ENCODE measurements around the gene CEP63.

CEP63 gene

DNA sequence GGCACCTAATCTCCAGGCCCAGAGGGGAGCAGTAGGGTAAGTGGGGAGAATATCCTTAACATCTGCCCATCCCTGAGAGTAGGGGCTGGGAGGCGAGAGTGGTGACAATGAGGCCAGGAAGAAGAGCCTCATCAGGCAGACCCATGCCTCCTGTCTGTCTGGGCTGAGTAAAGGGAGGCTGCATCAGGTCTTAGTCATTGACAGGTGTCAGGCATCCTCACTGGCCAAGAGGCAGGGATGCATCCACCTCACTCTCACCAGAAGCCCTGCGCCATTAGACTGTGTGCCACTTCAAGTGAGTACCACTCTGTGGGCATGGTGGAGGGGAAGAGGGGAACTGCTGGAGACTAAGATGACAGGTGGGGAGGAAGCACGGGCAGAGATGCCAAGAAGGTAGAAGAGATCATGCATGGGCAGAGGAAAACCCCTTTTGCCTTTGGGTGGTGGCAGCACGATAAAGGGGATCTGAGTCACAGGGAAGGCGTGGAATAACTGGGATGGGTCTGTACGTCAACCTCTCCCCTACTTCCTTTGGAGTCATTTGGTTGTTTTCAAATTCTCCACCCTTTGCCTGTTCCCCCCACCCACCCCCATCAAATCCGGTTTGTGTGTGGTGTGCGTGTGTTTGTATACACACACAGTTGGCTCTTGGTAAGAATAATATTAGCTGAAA is 14.2 kb upstream of the CEP63 start:
- DNase-seq = no peak

GRCh38 chr3:134472831-134473230 is 13.0 kb upstream of the CEP63 start:
- DNase-seq = no peak

GRCh38 chr3:134473868-134474546 is 11.8 kb upstream of the CEP63 start:
- peak; percentile 73 for DNase-seq

DNA sequence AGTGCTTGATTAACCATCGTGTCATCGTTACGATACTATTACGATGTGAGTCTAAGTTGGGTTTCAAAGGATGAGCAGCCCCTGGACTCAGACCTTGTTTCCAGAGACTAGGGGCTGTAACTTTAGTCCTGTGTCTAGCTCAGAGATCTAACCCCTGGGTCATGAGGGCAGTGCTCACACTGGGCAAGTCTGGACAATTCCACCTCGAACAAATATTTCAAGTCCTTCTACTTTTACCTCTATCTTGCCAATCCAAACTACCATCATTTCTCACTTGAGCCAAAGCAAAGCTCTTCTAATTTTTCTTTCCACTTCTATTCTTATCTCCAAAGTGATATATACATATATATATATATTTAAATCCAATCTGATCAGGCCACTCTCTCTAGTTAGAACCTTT is 10.9 kb upstream of the CEP63 start:
- no peak for DNase-seq

DNA sequence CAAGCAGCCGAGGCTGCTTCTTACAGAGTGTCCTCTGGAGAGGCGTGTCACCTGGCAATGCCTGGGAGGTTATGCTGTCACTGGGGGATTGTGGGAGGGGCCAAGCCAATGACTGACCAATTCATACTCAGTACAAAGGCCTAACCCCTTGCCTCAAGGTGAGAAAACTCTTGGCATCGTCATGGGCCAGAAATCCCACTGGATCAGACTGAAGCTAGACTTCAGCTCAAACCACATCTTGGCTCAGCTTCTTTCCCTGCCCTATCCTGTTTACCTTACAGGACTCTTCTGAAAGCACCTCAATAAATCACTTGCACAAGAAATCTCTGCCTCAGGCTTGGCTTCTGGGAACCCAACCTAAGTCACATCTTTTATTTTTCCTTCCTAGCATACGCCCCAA is 9.6 kb upstream of the CEP63 start:
- no peak for DNase-seq

GRCh38 chr3:134477002-134477401 is 8.9 kb upstream of the CEP63 start:
- no peak for DNase-seq

DNA sequence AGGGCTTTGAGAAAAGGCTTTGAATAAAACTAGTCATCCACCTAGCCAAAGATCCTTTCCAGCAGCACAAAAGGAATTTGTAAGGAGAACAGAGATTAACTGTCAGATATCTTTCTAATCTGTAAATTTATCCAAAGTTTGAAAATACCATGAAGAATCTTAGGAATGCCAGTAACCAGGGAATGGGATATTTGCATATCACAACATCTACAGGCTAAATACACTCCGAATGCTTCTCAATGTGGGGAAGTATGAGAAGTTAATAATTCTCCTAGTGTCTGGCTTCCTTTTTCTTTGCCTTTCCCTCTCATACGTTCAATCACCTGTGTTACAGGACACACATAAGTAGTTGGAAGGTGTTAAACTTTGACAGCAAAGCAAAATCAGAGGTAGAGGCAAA is 7.9 kb upstream of the CEP63 start:
- DNase-seq = no peak

DNA sequence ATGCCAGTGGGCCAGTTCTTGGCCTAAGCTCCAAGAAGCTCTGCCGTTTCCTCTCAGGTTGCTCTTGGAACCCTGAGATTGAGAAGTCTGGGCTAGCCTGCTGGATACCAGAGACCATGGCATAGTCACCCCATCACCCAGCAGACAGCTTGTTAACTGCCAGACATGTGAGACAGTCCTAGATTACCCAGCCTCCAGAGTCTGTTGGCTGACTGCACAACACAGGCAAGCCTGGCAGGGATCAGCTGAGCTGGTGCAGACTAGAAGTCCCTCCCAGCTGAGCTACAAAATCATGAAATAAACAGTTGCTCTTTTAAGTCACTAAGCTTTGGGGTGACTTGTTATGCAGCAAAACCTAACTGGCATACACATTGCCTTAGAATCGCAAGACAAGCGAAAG is 5.3 kb upstream of the CEP63 start:
- DNase-seq = no peak

- no peak for DNase-seq
Measured at GRCh38 chr3:134481166-134481565, 4.7 kb upstream of the CEP63 start.

GRCh38 chr3:134482622-134483021 is 3.2 kb upstream of the CEP63 start:
- DNase-seq = no peak

DNA sequence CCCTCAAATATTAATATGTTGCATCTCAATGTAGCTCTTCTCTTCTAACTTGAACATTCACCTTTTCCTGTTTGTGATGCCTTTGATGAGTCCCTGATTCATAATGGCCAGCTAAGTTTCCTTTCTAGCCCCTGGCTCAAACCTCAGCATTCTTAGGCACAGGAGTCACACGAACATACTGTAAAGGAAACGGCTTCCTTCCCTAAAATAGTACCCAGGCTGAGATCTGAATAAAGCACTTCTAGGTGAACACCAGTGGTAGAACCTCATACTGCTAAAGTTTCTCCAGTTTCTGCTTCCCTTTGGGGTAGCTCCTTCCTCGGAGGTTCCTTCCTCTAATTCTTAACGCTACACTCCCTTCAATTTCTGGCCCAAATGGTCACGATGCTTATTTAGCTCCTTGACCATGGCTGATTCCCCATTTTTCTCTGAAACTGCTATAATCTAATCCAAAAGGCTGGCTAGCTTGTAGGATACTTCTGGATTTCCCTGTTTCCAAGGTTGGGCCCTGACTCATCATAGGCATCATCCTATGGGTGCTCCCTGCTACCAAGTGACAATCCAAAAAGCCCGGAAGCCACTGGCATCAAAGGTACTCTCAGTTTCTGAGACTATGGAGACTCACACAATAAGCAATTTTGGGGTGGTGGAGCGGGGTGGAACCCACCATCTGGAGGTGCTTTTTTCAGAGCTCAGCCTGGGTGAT is 2.5 kb upstream of the CEP63 start:
- no peak for DNase-seq

GRCh38 chr3:134485075-134485717 is 661 bp upstream of the CEP63 start:
- DNase-seq = no peak

DNA sequence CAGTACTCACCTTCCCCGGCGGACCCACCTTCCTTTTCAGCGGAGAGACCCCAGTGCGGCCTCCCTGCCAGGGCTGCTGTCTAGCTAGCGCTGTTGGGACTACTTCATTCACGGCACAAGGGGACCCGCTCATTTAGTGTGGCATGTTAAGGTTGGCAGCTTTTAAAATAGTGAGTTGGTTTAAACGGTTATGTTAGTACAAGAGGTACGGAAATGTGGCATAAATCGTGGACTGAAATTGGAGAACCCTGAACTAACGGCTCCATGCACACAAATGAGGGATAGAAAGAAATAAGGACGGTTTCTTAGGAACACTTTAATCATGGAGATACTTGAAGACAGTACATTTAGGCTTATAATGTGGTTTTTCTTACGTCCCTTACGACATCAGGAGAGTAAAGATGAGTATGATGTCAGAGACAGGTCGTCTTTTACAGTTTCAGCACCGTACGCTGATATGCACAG is 752 bp downstream of the CEP63 start:
- DNase-seq = no peak

DNA sequence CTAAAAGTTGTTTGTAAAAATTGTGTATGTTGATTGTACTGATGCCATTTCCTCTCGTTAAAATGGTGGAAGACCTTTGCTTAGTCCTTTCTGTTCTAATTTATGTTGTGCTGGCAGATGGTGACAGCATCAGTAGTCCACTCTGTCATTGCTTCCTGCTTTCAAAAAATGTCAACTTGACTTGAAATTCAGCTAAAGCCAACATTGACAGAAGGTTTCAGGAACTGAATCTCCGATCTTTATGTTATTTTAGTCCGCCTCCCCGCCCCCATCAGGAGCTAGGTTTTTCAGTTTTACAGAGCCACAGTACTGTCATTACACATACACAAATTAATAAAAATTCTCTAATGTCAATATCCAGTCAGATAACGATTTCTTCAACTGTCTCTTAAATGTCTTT is 1.5 kb downstream of the CEP63 start:
- DNase-seq = peak; percentile 7

DNA sequence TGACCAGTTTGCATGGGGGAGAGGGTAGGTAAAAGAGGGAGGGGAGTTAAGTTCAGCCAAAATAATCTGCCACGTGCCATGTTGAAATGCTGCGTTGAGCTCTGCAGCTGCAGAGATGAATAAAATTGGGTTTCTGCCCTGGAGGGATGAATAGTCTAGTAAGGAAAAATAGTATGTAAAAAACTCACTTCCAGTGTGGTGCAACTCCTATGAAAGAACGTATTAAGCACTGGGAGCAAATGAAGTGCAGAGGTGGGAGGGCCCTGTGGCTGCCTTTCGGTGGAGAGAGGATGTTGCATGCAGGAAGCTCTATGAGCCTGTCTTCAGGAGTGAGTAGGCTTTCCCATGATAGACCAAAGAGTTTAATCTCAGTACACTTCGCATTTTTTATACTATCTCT is 8.6 kb downstream of the CEP63 start:
- DNase-seq = no peak

DNA sequence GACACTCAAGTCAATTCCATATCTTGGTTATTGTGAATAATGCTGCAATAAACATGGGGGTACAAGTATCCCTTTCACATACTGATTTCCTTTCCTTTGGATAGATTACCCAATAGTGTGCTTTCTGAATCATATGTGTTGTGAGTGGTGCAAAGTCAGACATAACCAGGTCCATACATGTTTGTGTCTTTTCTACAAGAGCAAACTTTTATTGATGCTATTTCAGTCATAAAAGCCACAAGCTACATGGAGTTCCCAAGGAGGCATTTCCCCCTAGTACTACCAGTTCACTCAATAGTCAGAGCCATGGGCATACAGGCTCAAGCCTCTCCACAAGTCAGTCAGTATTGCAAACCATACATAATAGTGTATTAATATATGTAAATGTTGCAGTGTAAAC is 10.1 kb downstream of the CEP63 start:
- no peak for DNase-seq

- DNase-seq = no peak
Measured at GRCh38 chr3:134496471-134497071, 10.7 kb downstream of the CEP63 start.

DNA sequence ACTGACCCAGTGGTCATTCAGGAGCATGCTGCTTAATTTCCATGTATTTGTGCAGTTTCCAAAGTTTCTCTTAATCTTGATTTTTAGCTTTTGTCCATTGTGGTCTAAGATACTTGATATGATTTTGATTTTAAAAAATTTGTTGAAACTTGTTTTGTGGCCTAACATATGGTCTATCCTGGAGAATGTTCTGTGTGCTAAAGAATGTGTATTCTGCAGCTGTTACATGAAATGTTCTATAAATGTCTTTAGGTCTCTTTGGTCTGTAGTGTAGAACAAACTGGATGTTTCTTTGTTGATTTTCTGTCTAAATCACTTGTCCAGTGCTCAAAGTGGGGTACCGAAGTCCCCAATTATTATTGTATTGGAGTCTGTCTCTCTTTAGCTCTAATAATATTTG is 17.4 kb downstream of the CEP63 start:
- DNase-seq = no peak

DNA sequence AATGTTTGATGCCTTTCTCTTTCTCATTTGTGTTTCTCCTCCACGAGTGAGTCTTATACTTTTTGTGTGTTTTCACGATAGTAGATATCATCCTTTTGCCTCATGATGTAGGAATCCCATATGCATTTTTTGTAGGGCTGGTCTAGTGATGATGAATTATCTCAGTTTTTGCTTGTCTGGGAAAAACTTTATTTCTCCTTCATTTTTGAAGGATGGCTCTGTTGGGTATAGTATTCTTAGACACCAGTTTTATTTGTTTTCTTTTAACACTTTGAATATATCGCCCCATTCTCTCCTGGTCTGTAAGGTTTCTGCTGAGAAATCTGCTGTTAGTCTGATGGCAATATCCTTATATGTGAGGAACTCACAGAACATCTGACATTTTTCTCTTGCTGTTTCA is 18.3 kb downstream of the CEP63 start:
- DNase-seq = no peak

GRCh38 chr3:134505485-134505884 is 19.6 kb downstream of the CEP63 start:
- no peak for DNase-seq

GRCh38 chr3:134511500-134511899 is 25.6 kb downstream of the CEP63 start:
- DNase-seq = no peak

DNA sequence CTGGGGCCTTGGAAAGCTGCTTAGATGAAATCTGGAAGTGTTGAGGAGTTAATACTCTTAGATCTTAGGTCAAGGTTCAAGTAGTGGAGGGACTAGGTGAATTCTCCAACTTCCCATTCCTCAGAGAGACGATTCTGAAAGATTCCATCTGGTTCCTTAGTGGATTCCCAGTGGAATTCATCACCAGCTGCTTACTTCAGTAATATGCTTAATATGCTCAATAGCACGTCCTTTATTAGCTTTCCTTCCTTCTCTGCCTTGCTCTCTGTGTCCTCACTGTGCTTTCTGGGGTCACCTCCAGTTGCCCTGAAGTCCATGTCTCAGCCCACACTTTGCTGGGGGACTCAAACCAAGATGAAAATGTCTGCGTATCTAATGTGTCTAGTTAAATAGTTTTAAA is 31.0 kb downstream of the CEP63 start:
- peak; percentile 47 for DNase-seq

GRCh38 chr3:134517791-134518190 is 31.9 kb downstream of the CEP63 start:
- DNase-seq = no peak
